Activated CD4-positive, alpha-beta T cell treated with anti-CD3 and anti-CD28 coated beads for 48 hours (primary cell): ENCODE data around the gene HBA2.
"Not testable (repeated sequence)": the region's sequence is repeated elsewhere in the genome, so short reads cannot be mapped to it uniquely, and the experiment has no call there.

Experiments
- DNase-seq: peaks from one replicate; pipeline ENCODE4 v3.0.0-alpha.2; 2020

Gene HBA2

DNA sequence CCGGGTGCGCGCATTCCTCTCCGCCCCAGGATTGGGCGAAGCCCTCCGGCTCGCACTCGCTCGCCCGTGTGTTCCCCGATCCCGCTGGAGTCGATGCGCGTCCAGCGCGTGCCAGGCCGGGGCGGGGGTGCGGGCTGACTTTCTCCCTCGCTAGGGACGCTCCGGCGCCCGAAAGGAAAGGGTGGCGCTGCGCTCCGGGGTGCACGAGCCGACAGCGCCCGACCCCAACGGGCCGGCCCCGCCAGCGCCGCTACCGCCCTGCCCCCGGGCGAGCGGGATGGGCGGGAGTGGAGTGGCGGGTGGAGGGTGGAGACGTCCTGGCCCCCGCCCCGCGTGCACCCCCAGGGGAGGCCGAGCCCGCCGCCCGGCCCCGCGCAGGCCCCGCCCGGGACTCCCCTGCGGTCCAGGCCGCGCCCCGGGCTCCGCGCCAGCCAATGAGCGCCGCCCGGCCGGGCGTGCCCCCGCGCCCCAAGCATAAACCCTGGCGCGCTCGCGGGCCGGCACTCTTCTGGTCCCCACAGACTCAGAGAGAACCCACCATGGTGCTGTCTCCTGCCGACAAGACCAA is at the start of gene HBA2:
HBA2 (plus strand) TSS at position 503 of the 568 bp plus-strand sequence; CDS start at position 540, 37 bp downstream.
- not testable (repeated sequence) for DNase-seq

DNA sequence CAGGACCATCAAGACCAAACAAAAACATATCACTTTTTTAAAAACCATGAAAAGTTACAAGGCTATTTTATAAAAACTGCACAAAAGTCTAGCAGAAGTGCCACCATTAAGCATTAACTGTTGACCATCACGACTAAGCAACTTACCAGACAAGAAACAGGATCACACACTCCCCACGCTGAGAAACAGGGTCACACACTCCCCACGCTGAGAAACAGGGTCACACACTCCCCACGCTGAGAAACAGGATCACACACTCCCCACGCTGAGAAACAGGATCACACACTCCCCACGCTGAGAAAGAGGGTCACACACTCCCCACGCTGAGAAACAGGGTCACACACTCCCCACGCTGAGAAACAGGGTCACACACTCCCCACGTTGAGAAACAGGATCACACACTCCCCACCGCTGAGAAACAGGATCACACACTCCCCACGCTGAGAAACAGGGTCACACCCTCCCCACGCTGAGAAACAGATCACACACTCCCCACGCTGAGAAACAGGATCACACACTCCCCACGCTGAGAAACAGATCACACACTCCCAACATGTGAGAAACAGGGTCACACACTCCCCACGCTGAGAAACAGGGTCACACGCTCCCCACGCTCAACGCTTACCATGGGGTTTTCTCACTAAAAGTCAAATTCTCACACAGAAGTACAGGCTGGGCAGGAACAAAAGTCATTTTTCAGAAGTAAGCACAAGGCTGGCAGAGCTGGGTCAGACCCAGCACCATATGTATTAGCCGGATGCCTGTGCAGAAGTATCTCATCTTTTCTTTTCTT is 48.9 kb upstream of the HBA2 start:
- DNase-seq = not testable (repeated sequence)

DNA sequence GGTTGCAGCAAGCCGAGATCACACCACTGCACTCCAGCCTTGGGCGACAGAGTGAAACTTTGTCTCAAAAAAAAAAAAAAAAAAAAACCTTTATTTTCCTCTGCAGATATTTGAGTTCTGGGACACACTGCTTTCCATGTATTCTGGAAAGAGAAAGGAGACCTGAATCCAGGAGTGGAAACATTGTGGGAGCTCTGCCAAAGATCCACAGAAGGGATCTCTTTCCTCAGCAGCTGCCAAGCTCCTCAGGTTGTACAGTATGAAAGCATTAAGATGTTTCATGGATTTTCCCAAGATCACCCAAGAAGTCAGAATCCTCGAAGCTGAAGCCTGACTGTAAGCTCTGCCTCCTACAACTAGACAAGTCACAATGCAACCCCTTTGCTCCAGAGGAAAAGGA is 47.7 kb upstream of the HBA2 start:
- DNase-seq = no peak

DNA sequence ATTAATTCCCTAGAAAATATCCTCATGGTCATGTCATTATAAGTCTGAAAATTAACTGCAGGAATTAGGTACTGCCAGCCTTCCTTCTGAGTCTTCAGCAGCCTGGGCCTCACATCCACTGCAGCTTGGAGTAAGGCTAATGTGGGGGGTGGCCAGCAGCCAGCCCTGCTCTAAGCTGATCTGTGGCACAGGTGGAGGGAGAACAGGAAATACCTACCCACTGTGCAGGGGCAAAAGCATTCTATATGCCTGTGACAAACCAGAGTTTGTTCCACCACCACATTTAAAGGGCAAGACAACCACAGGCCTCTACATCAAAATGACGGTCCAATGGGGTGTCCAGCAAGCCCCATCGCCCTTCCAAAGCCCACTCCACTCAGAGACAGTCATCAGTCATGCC is 43.6 kb upstream of the HBA2 start:
- DNase-seq = no peak

DNA sequence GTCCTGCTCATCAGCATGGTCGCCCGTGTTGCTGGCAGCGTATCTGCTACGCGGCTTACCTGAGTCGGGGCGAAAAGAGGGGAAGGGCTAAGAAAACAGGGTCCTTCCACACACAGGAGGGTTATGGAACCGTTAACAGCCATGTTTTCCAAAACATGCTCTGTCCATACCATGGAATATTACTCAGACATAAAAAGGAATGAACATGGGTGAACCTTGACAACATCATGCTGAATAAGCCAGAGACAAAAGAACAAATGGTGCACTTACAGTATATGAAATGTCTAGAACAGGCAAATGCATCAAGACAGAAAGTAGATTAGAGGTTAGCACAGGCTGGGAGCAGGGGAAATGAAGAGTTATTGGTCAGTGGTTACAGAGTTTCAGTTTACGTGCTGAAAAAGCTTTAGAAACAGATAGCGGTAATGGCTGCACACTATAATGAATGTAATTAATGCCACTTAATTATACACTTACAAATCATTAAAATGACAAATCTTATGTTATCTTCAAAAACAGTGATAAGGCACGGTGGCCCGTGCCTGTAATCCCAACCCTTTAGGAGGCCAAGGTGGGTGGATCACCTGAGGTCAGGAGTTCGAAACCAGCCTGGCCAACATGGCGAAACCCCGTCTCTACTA is 42.0 kb upstream of the HBA2 start:
- no peak for DNase-seq

DNA sequence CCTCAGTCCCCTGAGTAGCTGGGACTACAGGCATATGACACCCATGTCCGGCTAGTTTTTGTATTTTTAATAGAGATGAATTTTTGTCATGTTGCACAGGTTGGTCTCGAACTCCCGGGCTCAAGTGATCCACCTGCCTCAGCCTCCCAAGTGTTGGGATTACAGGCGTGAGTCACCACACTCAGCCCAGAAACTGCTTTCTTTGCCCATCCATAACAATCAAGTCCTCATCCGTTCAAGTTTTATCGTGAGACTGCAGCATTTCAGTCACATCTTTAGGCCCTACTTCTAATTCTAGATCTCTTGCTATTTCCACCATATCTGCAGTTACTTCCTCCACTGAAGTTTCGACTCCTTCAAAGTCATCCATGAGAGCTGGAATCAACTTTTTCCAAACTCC is 40.6 kb upstream of the HBA2 start:
- DNase-seq = no peak

DNA sequence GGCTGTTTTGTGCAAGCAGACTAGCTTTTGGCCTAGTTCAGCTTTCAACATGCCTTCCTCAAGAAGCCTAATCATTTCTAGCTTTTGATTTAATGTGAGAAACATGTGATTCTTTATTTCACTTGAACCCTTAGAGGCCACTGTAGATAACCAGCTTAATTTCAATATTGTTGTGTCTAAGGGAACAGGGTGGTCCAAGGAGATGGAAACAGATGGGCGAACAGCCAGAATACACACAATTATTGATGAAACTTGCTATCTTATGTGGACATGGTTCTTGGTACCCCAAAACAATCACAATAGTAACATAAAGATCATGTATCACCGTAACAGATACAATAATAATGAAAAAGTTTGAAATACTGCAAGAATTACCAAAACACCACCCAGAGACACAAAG is 39.0 kb upstream of the HBA2 start:
- no peak for DNase-seq

DNA sequence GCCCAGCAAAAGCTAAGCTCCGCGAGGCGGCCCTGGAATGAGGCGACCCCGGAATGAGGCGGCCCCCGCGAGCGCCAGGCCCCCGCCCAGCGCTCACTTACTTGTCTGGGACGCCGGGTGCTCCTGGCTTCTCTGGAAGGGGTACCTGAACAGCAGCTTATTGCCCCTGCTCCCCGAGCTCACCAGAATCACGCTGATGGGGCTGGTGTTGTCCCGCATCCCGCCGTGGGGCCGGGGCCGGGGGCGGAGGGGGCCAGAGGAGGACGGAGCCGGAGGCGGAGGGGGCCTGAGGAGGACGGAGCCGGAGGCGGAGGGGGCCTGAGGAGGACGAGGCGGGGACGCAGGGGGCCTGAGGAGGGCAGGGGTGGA is 34.6 kb upstream of the HBA2 start:
- peak; percentile 41 for DNase-seq

DNA sequence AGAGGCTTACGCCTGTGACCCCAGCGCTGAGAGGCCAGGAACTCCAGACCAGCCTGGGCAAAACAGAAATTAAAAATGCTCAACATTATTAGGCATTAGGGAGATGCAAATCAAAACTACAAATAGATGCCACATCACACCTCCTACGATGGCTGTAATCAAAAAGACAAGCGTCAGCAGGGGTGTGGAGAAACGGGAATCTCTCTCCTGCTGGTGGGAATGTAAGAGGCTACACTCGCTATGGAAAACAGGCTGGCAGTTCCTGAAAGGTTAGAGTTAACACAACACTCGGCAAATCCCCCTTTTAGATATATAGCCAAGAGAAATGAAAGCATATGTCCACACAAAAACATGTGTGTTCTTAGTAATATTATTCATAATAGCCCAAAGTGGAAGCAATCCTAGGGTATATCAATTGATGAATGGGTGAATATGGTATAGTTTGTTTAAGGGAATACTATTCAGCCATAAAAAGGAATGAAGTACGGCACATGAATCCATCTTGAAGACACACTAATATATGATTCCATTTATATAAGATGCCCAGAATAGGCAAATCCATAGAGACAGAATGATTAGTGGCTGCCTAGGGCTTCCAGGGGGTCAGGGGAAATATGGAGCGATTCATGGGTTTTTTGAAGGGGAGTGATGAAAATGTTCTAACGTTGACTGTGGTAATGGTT is 32.4 kb upstream of the HBA2 start:
- DNase-seq = no peak

DNA sequence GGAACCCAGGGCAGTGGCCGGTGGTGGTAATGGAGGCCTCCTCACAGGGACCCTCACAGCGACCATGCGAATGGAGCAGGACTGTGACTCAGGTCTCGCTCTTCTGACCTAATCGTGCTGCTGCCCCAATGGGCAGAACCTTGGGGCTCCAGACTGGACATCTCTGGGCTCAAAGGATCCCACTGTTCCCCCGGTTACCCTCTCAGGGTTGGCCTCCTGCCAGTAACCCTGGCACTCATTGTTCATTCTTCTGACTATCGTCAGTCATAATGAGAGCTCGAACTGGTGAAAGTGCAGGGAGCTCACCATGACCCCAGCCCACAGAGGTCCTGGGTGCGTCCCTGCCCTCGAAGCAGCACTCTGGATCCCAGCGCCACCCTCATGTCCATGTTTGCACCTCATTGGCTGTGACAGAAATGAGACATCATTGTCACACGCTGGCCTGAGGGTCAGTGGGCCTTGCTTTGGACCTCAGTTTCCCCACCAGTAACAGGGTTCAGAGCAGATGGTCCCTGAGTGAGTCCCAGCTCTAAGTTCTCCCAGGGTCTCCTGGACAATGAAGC is 30.2 kb upstream of the HBA2 start:
- no peak for DNase-seq

DNA sequence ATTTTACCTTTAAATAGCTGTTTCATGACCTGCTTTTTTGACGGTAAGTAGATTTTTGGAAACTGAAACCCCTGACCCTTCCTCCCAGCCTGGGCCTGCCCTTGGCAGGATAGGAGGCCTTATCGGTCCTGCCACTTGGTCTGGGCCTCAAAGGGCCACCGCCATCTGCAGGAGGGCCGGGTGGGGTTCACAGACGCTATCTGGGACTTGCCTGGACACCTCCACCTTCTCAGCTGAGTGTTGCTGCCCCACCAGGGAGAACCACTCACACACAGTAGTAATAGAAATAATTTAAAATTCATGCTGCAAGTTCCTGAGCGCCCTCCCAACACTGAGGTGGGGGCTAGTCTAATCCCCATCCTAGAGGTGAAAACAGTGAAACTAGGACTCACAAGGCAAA is 29.6 kb upstream of the HBA2 start:
- DNase-seq = no peak

DNA sequence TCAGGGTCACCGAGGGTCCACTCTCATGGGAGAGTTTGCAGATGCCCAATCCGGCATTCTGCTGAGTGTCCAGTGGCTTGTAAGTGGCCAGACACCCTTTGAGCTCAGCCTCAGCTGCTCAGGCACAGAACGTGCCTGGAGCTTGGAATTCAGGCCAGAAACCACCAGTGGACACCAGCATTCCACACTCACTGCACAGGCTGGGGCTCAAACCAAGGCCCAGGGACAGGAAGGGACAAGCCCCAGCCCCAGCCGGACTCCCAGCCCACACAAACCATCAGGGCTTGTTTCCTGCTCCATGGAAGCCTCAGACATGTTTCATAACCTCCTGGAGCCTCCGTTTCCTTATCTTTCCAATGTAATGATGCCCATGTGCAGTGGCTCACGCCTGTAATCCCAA is 29.2 kb upstream of the HBA2 start:
- no peak for DNase-seq

DNA sequence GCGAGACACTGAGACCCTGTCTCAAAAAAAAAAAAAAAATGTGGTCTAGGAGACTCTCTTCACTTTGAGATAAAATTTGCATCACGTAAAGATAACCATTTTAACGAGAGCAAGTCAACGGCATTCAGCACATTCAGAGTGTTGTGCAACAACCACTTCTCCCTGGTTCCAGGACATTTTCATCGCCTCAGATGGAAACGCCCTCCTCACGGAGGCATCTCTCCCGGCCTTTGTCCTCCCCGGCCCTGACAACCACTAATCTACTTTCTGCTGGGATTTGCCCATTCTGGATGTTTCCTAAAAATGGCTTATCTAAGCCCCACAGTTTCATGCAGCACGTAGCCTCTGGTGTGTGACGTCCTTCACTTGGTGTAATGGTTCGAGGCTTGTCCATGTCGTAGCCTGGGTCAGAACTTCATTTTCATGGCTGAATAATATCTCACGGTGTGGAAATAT is 27.9 kb upstream of the HBA2 start:
- no peak for DNase-seq

DNA sequence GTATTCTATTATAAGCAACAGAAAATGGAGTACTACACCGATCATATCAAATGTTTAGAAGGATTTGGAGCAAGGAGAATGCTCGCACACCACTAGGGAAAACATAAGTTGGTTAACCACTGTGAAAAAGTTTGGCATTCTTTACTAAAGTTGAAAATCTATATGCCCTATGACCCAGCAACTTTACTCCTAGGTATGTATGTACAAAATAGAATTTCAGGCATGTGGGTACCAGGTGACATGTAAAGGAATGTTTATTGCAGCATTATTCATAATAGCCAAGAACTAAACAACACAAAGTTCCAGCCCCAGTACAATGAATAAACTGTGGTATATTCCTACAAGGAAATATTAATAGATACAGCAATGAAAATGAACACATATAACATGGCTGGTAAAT is 26.0 kb upstream of the HBA2 start:
- DNase-seq = no peak

DNA sequence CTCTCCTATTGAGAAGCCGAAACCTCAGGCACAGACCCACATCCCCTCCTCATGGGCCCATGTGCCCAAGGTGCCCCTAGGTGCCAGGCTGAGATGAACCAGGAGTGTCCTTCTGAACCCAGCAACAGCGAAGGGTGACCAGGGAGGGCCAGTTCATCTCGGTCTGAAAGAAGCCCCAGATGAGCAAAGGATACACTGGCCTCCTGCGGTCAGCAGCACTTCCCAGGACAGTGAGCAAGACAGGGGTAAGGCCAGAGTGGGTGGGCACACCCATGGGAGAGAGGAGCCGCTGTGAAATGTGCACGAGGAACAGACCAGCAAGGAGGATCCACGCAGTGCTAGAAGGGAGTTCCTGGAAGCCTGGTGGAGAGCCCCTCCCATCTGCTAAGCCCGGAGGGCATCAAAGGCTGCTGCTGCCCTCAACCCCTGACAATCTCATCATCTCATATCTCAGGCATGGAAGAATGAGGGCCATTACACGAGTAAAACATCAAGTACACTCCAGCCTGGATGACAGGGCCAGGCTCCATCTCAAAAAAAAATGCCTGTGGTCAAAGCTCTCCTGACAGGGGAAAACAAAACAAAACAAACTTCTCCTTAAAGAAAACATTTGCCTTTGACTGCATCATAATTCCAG is 23.5 kb upstream of the HBA2 start:
- DNase-seq = no peak

DNA sequence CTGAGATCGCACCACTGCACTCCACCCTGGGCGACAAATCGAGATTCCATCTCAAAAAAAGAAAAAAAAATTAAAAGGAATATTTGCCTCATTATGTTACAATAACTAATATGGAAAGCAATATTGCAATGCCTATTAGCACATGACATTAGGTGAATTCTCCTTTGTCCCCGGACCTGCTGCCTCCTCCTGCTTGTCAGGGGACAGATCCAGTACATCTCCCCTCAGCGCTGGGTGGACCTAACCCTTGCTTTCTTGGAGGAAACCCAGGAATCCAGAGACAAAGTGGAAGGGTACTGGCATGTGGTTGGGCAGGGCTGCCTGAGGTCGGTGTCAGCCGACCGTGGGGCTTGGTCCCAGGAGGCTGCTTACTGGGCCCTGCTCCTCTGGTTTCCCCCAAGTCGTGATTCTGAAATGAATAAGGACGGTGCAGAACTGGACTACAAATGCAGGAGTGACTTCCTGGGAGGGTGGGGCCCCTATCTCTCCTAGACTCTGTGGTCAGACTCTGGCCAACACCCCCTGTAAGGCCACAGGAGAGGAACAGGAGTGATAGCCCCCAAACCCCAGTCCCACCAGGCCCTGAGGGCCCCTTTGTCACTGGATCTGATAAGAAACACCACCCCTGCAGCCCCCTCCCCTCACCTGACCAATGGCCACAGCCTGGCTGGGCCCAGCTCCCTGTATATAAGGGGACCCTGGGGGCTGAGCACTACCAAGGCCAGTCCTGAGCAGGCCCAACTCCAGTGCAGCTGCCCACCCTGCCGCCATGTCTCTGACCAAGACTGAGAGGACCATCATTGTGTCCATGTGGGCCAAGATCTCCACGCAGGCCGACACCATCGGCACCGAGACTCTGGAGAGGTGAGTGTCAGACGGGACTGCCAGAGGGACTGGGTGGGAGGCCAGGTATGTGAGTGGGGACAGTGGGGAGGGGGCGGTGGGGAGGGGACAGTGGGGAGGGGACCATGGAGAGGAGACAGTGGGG is 20.2 kb upstream of the HBA2 start, which contains the start of gene HBZ:
HBZ (plus strand) TSS at position 504 of the 988 bp plus-strand sequence; CDS start at position 770, 266 bp downstream.
- DNase-seq = no peak

DNA sequence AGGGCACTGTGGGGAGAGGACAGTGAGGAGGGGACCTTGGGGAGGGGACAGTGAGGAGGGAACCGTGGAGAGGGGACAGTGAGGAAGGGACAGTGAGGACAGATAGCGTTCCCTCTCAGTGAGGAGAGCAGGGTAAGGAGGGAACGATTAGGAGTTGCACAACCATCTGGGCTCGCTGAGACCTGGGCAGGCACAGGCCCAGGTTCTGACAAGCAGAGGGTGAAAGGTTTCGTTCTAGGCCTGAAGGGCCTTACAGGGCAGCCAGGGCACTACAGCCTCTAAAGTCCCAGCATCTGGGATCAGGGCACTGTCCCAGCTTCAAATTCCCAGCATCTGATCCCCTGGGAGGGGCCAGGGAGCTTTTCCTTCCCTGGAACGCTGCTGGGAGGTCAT is 19.6 kb upstream of the HBA2 start:
- not testable (repeated sequence) for DNase-seq

DNA sequence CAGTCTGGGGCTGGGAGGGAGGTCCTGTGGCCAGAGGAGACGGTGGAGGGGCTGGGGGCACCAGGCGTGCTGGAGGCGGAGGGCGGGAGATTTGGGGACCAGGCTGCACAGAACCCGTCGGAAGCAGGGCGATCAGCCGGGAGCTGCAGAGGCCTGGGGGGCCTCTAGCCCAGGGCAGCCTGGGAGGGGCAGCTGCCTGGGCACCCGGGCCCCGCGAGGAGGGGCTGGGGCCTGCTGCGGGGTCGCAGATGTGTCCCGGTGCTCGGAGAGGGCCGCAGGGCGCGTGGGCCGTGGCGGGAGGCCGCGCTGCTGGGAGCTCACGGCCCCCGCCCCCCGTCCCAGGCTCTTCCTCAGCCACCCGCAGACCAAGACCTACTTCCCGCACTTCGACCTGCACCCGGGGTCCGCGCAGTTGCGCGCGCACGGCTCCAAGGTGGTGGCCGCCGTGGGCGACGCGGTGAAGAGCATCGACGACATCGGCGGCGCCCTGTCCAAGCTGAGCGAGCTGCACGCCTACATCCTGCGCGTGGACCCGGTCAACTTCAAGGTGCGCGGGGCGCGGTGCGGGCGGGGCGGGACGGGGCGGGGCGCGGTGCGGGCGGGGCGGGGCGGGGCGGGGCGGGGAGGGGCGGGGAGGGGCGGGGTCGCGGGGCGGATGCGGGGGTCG is 19.0 kb upstream of the HBA2 start:
- DNase-seq = not testable (repeated sequence)

DNA sequence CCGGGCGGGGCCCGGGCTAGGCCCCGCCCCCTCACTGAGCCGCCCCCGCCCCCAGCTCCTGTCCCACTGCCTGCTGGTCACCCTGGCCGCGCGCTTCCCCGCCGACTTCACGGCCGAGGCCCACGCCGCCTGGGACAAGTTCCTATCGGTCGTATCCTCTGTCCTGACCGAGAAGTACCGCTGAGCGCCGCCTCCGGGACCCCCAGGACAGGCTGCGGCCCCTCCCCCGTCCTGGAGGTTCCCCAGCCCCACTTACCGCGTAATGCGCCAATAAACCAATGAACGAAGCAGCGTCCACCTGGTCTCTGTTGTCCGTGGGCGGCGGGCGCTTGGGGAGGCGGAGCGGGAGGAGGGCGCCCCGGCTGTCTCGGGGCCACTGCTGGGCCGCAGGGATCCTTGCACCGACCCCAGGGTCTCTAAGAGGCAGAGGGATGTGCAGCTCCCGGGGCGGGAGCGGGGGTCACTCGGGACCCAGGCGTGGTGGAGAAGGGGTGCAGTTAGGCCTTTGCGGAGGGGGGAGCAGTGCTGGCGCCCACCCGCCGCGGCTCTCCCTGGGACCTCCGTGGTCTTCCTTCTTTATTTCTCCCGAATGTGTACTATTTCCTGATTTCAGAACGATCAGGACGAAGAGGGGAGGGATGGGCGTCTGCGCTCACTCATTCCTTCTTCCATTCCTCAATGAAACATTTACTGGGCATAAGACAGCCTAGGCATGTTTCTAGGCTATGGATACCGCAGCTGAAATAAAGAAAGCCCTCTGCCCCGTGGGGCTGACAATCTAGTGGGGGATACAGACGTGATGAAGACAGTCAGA is 18.3 kb upstream of the HBA2 start:
- DNase-seq = peak; percentile 39

DNA sequence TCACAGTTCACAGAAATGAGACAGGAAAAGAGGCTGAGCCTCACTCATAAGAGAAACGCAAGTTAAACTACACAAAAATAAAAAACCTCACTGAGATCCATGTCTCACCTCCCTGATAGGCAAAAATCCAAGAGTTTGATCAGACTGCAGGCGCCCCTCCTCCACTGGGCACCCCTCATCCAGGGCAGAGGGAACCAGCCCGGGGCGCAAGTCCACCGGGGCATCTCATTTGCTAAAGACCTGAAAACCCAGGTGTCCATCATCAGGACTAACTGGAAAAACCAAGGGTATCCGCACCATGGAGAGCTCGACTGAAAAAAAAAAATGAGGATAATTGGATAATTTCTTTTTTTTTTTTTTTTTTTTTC is 17.7 kb upstream of the HBA2 start:
- no peak for DNase-seq
